Measurements from ENCODE around the gene ABCC1.

DNA sequence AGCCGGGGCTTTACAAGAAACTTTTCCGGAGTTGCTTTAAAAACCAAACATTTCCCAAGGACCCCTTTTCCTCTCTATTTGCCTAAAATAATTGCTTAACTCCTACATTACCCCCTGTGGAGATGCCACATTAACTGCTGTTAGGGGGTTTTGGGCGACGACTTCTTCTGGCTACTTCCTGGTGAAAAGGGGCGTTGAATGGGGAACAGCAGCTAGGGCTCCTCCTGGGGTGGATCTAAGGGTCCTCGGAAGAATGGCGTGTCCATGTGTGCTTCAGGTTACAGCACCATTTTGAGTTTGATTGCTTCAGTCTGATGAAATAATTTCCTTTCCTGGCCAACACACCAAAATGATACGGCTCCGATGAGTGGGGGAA, 22.0 kb downstream of the ABCC1 start:
- TF ChIP-seq POLR2A (IDR thresholded peaks at IDR 0.05; ENCODE audit: control extremely low read depth in 1 of 2, low read depth in 2 of 2, low read length in 2 of 2) (no peak), ATF2 (IDR thresholded peaks at IDR 0.05; ENCODE audit: low read length) (no peak), EP300 (IDR thresholded peaks at IDR 0.05; ENCODE audit: borderline replicate concordance in 1 of 2, low read depth in 2 of 2, low read length in 2 of 2) (no peak), RXRA (IDR thresholded peaks at IDR 0.05; ENCODE audit: insufficient read depth, low read depth, low read length) (no peak), EZH2 (IDR thresholded peaks at IDR 0.05; ENCODE audit: low read depth, low read length, severe bottlenecking) (no peak), CTCF (IDR thresholded peaks at IDR 0.05; ENCODE audit: control extremely low read depth in 1 of 3, insufficient read depth in 1 of 3, low read depth in 1 of 3, low read length in 3 of 3) (no peak)
